Stimulated activated effector memory CD8-positive, alpha-beta T cell treated with anti-CD3 and anti-CD28 coated beads, Interleukin-12 subunit alpha, Interleukin-12 subunit beta, amount 100 ng/mL, for 72 hours (primary cell): Measurements from ENCODE around the gene OR10H3.
"Not testable (repeated sequence)": the region's sequence is repeated elsewhere in the genome, so short reads cannot be mapped to it uniquely, and the experiment has no call there.

Experiments used
- ATAC-seq: fragments of 150-1000 bp; cut with Tn5 transposase; 2 replicates; pipeline ENCODE4 v1.10.0; 2021
- DNase-seq, 2 donors: peaks; one replicate each; pipeline ENCODE4 v3.0.0; 2021 to 2022; ENCODE audit warnings: low spot score in 2 of 2
- H3K27ac Mint-ChIP-seq: one replicate; pipeline ENCODE4 v1.8.0; 2022; ENCODE audit warnings: mild to moderate bottlenecking, mixed read lengths
- H3K36me3 Mint-ChIP-seq: one replicate; pipeline ENCODE4 v1.8.0; 2022; ENCODE audit warnings: mild to moderate bottlenecking, mixed read lengths
- H3K4me1 Mint-ChIP-seq: one replicate; pipeline ENCODE4 v1.8.0; 2022; ENCODE audit warnings: mixed read lengths
- H3K4me3 Mint-ChIP-seq: one replicate; pipeline ENCODE4 v1.8.0; 2022; ENCODE audit warnings: mild to moderate bottlenecking, mixed read lengths
- H3K9me3 Mint-ChIP-seq: one replicate; pipeline ENCODE4 v1.8.0; 2022; ENCODE audit warnings: mixed read lengths

The OR10H3 gene

GRCh38 chr19:15759962-15760565 is 22.3 kb downstream of the OR10H3 start:
- H3K4me1 Mint-ChIP-seq, result peaks cover 5% of the 10 kb centered on the region
- H3K9me3 Mint-ChIP-seq, result no peaks in the 10 kb centered on the region
- no peak for DNase-seq
- H3K36me3 Mint-ChIP-seq, result no peaks in the 10 kb centered on the region
- no peak overlapping the region for H3K27ac Mint-ChIP-seq
- ATAC-seq, result no peak
- H3K4me3 Mint-ChIP-seq, result peak overlapping the region; percentile 17

GRCh38 chr19:15769586-15769985 is 31.8 kb downstream of the OR10H3 start:
- Mint-ChIP-seq H3K9me3 (no peaks in the 10 kb centered on the region), H3K4me1 (no peaks in the 10 kb centered on the region), H3K36me3 (no peaks in the 10 kb centered on the region), H3K4me3 (no peak overlapping the region), H3K27ac (no peak overlapping the region)
- no peak for DNase-seq
- no peak for ATAC-seq

- not testable (repeated sequence) for ATAC-seq, H3K4me3 Mint-ChIP-seq, H3K36me3 Mint-ChIP-seq, H3K4me1 Mint-ChIP-seq, H3K27ac Mint-ChIP-seq, H3K9me3 Mint-ChIP-seq, DNase-seq
Measured at GRCh38 chr19:15774159-15774558, 36.4 kb downstream of the OR10H3 start.

- Mint-ChIP-seq H3K36me3 (no peaks in the 10 kb centered on the region), H3K9me3 (no peaks in the 10 kb centered on the region), H3K4me1 (no peaks in the 10 kb centered on the region), H3K27ac (no peak overlapping the region), H3K4me3 (no peak overlapping the region)
- ATAC-seq (no peak), DNase-seq (no peak)
Measured at GRCh38 chr19:15775249-15775648, 37.5 kb downstream of the OR10H3 start.

- Mint-ChIP-seq H3K36me3 (no peaks in the 10 kb centered on the region), H3K4me3 (no peak overlapping the region), H3K27ac (no peak overlapping the region), H3K9me3 (no peaks in the 10 kb centered on the region), H3K4me1 (no peaks in the 10 kb centered on the region)
- ATAC-seq, result no peak
- DNase-seq, result no peak
Measured at GRCh38 chr19:15776264-15776663, 38.5 kb downstream of the OR10H3 start.

DNA sequence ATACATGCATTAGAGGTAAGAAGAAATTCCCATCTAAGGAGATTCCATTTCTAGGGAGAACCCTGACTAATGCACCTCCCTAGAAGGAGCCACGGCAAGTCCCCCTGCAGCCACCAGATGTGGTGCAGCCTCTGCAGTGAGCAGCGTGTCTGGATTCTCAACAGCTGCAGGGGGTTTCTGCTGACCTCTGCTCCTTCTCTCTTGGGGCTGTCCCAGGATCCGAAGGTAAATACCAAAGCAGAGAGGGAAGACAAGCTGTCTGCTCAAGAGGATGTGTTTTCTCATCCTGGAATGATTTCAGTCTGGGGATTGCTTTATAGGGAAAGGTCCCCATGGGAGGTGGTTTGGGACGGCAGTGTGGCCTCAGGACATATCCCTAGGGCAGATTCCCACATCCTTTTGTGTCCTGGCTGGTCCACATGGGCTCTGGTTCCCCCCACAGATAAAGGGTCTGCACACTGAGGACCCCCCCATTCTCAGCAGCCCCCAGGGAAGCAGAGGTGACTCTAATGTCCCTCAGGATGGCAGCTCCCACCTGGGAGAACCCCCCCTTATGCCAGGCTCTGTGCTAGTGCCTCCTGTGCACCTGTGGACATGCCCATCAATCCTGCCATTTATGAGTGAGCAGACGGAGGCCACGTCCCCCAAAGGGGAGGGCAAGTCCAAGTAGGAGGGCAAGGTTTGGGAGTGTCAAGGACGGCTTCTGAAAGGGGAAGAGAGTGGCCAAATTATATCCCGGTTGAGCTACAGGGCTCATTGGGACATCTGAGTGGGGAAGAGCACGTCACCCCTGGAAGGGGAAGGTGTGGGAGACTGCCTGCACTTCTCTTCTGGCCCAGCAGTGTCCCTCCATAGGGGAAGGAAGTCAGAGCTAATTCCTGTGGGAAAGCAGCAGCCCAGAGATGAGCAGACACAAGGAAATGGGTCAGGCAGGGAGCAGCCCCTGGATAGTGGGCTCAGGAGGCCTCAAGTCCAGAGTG is 39.5 kb downstream of the OR10H3 start:
- H3K9me3 Mint-ChIP-seq, result no peaks in the 10 kb centered on the region
- peaks cover under 1% of the 10 kb centered on the region for H3K4me1 Mint-ChIP-seq
- no peak overlapping the region for H3K4me3 Mint-ChIP-seq
- ATAC-seq (no peak), DNase-seq (no peak)
- H3K27ac Mint-ChIP-seq, result no peak overlapping the region
- no peaks in the 10 kb centered on the region for H3K36me3 Mint-ChIP-seq

DNA sequence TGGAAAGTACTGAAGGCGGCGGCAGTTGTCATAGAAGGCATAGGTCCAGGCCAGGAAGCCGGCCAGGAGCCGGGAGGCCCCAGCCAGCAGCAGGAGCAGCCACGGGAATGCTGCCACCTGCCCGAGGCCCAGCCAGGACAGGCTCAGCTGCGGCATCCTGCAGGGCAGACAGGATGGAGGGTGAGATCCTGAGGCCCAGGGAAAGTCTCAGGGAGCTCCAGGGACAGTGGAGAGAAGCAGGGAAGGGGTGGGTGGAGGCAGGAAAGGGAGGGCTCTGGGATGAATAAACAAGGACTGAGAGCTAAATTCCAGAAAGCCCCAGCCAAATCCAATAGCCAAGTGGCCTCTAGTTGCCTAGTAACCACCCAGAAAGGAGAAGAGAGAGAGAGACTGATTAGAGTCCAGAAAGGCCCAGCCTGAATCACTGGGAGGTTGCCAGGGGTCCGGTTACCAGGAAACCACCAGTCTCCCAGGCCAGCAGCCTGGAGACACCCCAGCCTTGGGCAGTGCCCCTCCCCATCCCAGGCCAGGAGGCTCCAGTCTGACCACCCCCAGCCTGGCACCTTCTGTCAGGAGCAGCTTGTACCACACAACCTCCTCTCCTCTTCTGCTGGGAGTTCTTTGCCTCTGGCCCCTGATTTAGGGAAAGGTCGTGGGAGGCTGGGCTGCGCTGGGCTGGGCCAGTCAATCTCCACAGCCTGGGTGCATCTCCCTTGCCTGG is 42.1 kb downstream of the OR10H3 start:
- Mint-ChIP-seq H3K9me3 (no peaks in the 10 kb centered on the region), H3K27ac (no peak overlapping the region), H3K4me1 (peaks cover 5% of the 10 kb centered on the region), H3K36me3 (no peaks in the 10 kb centered on the region), H3K4me3 (no peak overlapping the region)
- DNase-seq (peak in 1 of 2 donors; percentile 28), ATAC-seq (peak; percentile 21)

GRCh38 chr19:15780610-15781418 is 43.0 kb downstream of the OR10H3 start:
- DNase-seq (no peak), ATAC-seq (peak; percentile 53)
- H3K4me3 Mint-ChIP-seq, result no peak overlapping the region
- H3K9me3 Mint-ChIP-seq, result no peaks in the 10 kb centered on the region
- H3K27ac Mint-ChIP-seq, result no peak overlapping the region
- no peaks in the 10 kb centered on the region for H3K36me3 Mint-ChIP-seq
- H3K4me1 Mint-ChIP-seq, result peaks cover 5% of the 10 kb centered on the region

- Mint-ChIP-seq H3K36me3 (no peaks in the 10 kb centered on the region), H3K27ac (no peak overlapping the region), H3K4me1 (peaks cover 5% of the 10 kb centered on the region), H3K9me3 (no peaks in the 10 kb centered on the region), H3K4me3 (no peak overlapping the region)
- no peak for ATAC-seq
- no peak for DNase-seq
Measured at GRCh38 chr19:15781661-15782060, 43.9 kb downstream of the OR10H3 start.

GRCh38 chr19:15782211-15782610 is 44.4 kb downstream of the OR10H3 start:
- Mint-ChIP-seq H3K4me3 (no peak overlapping the region), H3K27ac (peak overlapping the region; percentile 84), H3K4me1 (peaks cover 5% of the 10 kb centered on the region), H3K9me3 (no peaks in the 10 kb centered on the region), H3K36me3 (no peaks in the 10 kb centered on the region)
- ATAC-seq (no peak), DNase-seq (no peak)

DNA sequence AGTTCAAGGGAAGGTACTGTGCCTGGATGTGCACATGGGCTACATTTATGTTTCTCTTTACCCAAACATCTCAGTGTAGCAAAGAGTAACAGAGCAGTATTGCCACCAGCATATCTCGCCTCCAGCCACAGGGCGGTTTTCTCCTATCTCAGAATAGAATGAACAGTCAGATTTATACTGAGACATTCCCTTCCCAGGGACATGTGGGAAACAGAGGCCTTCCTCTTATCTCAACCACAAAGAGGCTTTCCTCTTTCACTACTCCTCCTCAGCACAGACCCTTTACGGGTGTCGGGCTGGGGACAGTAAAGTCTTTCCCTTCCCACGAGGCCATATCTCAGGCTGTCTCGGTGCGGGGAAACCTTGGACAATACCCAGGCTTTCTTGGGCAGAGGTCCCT is 45.1 kb downstream of the OR10H3 start:
- not testable (repeated sequence) for H3K4me3 Mint-ChIP-seq, H3K9me3 Mint-ChIP-seq, H3K36me3 Mint-ChIP-seq, ATAC-seq, DNase-seq, H3K4me1 Mint-ChIP-seq
- peak overlapping the region; percentile 84 for H3K27ac Mint-ChIP-seq

- H3K4me3 Mint-ChIP-seq, result no peak within 1 kb of the TSS
- ATAC-seq (no peak), DNase-seq (no peak)
- H3K36me3 Mint-ChIP-seq, result no peaks in the 10 kb centered on the region
- H3K4me1 Mint-ChIP-seq, result peaks cover under 1% of the 10 kb centered on the region
- no peaks in the 10 kb centered on the region for H3K9me3 Mint-ChIP-seq
- no peak within 1 kb of the TSS for H3K27ac Mint-ChIP-seq
Measured at GRCh38 chr19:15787611-15788155, 49.9 kb downstream of the OR10H3 start, which contains the start of gene OR10H5. TSS of gene OR10H5 (plus strand) at chr19:15787661. CDS start at chr19:15794049, 6,388 bp downstream.

- Mint-ChIP-seq H3K9me3 (no peaks in the 10 kb centered on the region), H3K27ac (no peak overlapping the region), H3K36me3 (no peaks in the 10 kb centered on the region), H3K4me3 (no peak overlapping the region), H3K4me1 (no peaks in the 10 kb centered on the region)
- DNase-seq, result no peak
- no peak for ATAC-seq
Measured at GRCh38 chr19:15788594-15789270, 50.9 kb downstream of the OR10H3 start.

DNA sequence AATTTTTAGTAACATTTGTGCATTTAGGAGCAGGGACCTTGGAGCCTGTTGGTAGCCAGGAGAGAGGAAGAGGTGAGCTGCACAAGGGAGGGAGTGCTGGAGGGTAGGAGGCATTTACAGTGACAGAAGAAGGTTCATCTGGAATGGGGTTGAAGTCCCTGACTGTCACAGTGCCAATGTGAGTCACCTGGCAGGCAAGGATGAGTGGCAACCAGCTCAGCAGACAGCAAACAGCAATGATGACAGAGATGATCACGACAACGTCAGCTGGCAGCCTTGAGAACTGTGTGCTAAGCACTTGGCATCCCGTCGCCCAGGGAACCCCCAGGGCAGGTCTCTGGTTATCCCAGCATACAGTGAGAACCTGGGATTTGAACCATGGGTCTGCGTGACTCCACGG is 52.3 kb downstream of the OR10H3 start:
- DNase-seq, result no peak
- Mint-ChIP-seq H3K36me3 (no peaks in the 10 kb centered on the region), H3K4me1 (peaks cover 3% of the 10 kb centered on the region), H3K27ac (no peak overlapping the region), H3K9me3 (no peaks in the 10 kb centered on the region), H3K4me3 (no peak overlapping the region)
- peak; percentile 19 for ATAC-seq
